GM06990 (cell line): ENCODE results near the gene C1orf21.

ENCODE experiments used
- DNase-seq: peaks from one replicate; pipeline ENCODE4 v3.0.0-alpha.2; 2011; ENCODE audit not compliant: insufficient read length; ENCODE audit errors: extremely low read depth
- H3K27me3 ChIP-seq: replicated peaks from 2 replicates; pipeline ENCODE4 v1.6.0; 2011; ENCODE audit warnings: low read length; ENCODE audit not compliant: control insufficient read depth, insufficient read depth
- H3K36me3 ChIP-seq: 2 replicates; pipeline ENCODE4 v1.5.1; 2011; ENCODE audit warnings: low read length; ENCODE audit not compliant: control insufficient read depth, insufficient read depth
- H3K4me3 ChIP-seq: replicated peaks from 2 replicates; pipeline ENCODE4 v1.5.1; 2011; ENCODE audit warnings: low read depth, mild to moderate bottlenecking, control low read depth, low read length
- TF ChIP-seq, protein P1 (sequence below): IDR thresholded peaks from 2 replicates; pipeline ENCODE4 v1.5.1; 2011; ENCODE audit warnings: low read length, control low read depth, mild to moderate bottlenecking, inconsistent platforms; ENCODE audit not compliant: insufficient read depth, poor library complexity, severe bottlenecking

C1orf21 gene

GRCh38 chr1:184513421-184513820 lies 126.6 kb downstream of the C1orf21 start:
- TF ChIP-seq, protein P1, sequence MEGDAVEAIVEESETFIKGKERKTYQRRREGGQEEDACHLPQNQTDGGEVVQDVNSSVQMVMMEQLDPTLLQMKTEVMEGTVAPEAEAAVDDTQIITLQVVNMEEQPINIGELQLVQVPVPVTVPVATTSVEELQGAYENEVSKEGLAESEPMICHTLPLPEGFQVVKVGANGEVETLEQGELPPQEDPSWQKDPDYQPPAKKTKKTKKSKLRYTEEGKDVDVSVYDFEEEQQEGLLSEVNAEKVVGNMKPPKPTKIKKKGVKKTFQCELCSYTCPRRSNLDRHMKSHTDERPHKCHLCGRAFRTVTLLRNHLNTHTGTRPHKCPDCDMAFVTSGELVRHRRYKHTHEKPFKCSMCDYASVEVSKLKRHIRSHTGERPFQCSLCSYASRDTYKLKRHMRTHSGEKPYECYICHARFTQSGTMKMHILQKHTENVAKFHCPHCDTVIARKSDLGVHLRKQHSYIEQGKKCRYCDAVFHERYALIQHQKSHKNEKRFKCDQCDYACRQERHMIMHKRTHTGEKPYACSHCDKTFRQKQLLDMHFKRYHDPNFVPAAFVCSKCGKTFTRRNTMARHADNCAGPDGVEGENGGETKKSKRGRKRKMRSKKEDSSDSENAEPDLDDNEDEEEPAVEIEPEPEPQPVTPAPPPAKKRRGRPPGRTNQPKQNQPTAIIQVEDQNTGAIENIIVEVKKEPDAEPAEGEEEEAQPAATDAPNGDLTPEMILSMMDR: no peak
- H3K36me3 ChIP-seq: no peaks in the 10 kb centered on the region
- H3K4me3 ChIP-seq: no peak overlapping the region
- no peaks in the 10 kb centered on the region for H3K27me3 ChIP-seq
- no peak for DNase-seq

- Histone ChIP-seq H3K36me3 (no peaks in the 10 kb centered on the region), H3K4me3 (no peak overlapping the region), H3K27me3 (no peaks in the 10 kb centered on the region)
- TF ChIP-seq, protein P1: no peak
- no peak for DNase-seq
Observed at GRCh38 chr1:184513966-184514365, 127.1 kb downstream of the C1orf21 start.

DNA sequence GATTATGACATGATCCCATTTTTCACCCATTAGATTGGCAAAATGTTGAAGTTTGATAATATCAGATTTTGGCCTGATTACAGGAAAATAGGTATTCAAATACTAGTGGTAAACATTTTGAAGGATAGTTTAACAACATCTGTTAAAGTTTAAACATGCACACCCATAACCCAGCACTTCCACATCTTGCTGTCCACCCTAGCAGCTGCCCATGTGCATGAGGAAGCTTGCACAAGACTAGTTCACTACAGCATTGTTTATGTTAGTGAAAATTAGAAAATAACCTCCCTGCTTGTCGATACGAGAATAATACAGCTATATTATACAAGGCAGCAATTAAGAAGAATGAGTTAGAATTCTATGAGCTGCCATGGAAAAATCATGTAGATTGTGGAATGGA lies 127.6 kb downstream of the C1orf21 start:
- TF ChIP-seq, protein P1: no peak
- DNase-seq: no peak
- H3K36me3 ChIP-seq: no peaks in the 10 kb centered on the region
- H3K27me3 ChIP-seq: no peaks in the 10 kb centered on the region
- H3K4me3 ChIP-seq: no peak overlapping the region

DNA sequence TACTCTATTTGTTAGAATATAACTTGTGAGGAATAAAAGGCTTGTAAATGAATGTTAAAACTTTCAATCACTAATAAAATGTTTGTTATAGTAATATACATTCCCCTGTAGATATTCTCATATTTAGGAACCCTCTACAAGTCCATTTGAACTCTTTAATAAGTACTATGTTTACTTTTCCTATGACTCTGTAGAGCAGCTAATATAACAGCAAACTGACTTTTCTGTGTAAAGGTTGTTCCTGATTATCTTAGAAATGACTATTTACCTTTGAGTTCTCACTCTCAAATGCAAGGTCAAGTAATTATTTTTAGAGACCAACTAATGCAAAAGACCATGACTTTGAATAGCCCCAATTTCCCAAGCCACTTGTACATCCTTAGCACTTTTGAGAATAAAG lies 130.3 kb downstream of the C1orf21 start:
- no peaks in the 10 kb centered on the region for H3K27me3 ChIP-seq
- no peaks in the 10 kb centered on the region for H3K36me3 ChIP-seq
- DNase-seq: no peak
- no peak overlapping the region for H3K4me3 ChIP-seq
- TF ChIP-seq, protein P1: no peak

DNA sequence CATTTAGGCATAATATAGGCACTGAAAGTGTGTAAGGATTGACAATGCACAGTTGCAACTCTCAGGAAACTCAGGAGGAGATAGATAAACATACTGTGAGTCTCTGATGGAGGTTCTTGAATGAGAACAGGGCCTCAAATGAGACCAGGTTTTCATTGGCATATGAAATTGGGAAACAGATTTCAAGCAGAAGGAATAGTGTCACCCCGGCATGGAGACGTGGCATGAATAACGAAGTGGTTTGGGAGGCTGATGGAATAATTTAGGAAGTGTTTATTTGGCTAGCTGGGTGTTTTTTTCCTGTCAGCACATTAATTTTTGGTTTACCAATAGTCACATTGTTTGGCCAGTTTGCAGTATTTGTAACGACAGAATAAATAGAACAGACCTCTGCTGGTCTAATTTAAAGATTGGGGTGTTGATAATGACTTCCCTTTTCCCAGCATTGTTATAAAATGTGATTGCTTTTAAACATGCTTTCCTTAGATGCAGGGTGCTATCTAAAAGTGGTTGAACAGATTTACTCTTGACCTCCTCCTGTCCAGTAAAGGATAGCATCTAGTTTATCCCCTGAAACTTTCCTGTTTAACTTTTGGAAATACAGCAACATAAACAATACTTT lies 132.0 kb downstream of the C1orf21 start:
- no peak for DNase-seq
- Histone ChIP-seq H3K27me3 (no peaks in the 10 kb centered on the region), H3K4me3 (no peak overlapping the region), H3K36me3 (no peaks in the 10 kb centered on the region)
- TF ChIP-seq, protein P1: no peak

GRCh38 chr1:184520336-184520735 lies 133.5 kb downstream of the C1orf21 start:
- Histone ChIP-seq H3K27me3 (no peaks in the 10 kb centered on the region), H3K4me3 (no peak overlapping the region), H3K36me3 (no peaks in the 10 kb centered on the region)
- DNase-seq: no peak
- TF ChIP-seq, protein P1: no peak
